NCI-H187 treated with DMSO at 0.1 percent for 48 hours (cell line): ENCODE measurements around the gene PLA2G12B.
"Not testable (repeated sequence)": the region's sequence is repeated elsewhere in the genome, so short reads cannot be mapped to it uniquely, and the experiment has no call there.

Experiments used
- DNase-seq: peaks from one replicate; lab custom pipeline; 2025; lab: John Stamatoyannopoulos, UW

Gene PLA2G12B, protein sequence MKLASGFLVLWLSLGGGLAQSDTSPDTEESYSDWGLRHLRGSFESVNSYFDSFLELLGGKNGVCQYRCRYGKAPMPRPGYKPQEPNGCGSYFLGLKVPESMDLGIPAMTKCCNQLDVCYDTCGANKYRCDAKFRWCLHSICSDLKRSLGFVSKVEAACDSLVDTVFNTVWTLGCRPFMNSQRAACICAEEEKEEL

DNA sequence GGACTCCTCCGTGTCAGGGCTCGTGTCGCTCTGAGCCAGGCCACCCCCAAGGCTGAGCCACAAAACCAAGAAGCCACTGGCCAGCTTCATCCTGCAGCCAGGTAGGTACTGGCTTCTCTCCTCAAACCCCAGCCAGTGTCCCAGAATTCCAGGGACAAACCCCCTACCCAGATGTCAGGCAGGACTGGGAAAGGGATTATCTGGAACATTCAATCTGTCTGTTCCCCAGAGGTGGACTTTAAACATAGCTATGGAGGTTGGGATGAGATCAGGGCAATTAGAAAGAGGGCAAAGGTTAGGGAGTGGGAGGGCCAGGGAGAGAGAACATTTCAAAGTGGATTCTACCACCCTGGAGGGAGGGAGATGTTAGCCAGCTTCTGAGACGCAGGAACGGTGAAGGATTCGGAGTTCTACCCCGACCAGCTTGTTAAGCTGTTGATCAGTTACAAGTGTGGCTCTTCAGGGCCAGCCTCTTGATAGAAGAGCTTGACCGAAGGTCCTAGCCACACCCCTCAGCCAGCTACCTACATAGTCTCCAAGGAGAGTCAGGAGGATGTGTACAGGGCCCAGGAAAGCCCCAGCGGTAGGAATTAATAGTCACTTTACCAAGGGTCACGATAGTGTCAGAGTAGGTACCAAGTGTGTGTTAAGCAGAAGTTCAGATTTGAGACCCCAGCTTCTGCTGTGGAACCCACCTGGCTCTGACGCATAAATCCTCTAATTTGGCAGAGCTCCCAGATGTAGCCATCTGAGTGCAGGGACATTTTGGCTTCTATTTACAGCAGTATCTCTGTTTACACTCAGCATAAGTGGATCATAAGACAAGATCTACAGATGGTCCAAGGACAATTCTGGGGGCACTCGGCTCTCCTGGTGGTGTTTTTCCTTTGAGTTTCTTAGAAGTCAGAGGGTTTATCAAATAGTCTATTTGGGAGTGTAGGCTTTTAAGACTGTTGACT is at the start of gene PLA2G12B:
Gene PLA2G12B (minus strand): TSS at position 211 of the 959 bp plus-strand sequence. CDS start 121 bp downstream, at position 90.
- peak; percentile 1 for DNase-seq

DNA sequence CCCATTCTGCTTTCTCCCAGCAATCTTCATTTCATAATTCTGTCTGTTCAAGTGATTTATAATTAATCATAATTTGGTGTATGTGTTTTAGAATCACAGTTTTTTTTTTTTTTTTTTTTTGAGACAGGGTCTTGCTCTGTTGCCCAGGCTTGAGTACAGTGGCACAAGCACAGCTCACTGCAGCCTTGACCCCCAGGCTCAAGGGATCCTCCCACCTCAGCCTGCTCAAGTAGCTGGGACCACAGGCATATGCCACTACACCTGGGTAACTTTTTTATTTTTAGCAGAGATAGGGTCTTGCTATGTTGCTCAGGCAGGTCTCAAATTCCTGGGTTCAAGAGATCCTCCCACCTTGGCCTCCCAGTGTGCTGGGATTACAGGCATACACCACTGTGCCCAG is 49.2 kb upstream of the PLA2G12B start:
- DNase-seq, result no peak

DNA sequence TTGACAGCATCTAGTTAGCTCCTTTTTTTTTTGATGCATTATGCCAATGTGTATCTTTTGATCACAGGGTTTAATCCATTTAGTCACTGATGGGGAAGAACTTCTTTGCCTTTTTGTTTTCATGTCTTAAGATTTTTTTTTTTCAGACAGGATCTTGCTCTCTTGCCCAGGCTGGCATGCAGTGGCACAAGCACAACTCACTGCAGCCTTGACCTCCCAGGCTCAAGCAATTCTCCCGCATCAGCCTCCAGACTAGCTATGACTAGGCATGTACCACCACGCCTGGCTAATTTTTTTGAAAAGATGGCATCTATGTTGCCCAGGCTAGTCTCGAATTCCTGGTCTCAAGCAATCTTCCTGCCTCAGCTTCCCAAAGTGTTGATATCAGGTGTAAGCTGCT is 46.4 kb upstream of the PLA2G12B start:
- DNase-seq, result no peak

DNA sequence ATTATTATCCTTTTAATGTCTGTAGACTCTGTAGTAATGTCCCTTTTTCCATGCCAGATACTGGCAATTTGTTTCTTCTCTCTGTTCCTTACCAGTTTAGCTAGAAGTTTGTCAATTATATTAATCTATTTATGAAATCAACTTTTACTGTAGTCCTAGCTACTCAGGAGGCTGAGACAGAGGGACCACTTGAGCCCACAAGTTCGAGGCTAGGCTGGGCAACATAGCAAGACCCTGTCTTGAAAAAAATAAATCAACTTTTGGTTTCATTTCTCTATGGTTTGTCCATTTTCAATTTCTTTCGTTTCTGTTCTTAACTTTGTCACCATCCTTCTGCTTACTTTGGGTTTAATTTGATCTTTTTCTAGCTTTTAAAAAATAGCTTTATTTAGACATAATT is 42.5 kb upstream of the PLA2G12B start:
- DNase-seq, result no peak

DNA sequence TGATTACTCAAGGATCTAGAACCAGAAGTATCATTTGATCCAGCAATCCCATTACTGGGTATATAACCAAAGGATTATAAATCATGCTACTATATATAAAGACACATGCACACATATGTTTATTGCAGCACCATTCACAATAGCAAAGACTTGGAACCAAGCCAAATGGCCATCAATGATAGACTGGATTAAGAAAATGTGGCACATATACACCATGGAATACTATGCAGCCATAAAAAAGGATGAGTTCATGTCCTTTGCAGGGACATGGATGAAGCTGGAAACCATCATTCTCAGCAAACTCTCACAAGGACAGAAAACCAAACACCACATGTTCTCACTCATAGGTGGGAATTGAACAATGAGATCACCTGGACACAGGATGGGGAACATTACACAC is 40.9 kb upstream of the PLA2G12B start:
- DNase-seq, result not testable (repeated sequence)

DNA sequence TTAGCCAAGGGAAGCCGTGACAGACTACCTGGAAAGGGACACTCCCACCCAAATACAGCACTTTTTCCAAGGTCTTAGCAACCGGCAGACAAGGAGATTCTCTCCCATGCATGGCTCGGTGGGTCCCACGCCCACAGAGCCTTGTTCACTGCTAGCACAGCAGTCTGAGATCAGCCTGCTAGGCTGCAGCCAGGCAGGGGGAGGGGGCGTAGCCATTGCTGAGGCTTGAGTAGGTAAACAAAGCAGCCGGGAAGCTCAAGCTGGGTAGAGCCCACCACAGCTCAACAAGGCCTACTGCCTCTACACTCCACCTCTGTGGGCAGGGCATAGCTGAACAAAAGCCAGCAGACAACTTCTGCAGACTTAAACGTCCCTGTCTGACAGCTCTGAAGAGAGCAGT is 35.2 kb upstream of the PLA2G12B start:
- DNase-seq, result not testable (repeated sequence)

DNA sequence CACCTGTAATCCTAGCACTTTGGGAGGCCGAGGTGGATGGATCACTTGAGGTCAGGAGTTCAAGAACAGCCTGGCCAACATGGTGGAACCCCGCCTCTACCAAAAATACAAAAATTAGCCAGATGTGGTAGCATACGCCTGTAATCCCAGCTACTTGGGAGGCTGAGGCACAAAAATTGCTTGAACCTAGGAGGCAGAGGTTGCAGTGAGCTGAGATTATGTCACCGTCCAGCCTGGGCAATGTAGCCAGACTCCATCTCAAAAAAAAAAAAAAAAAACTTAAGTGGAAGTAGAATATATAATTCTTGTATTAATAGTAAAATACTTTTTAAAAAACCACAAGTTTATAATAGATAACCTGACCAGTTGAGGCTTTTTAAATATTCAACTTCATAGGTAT is 30.0 kb upstream of the PLA2G12B start:
- DNase-seq, result not testable (repeated sequence)

DNA sequence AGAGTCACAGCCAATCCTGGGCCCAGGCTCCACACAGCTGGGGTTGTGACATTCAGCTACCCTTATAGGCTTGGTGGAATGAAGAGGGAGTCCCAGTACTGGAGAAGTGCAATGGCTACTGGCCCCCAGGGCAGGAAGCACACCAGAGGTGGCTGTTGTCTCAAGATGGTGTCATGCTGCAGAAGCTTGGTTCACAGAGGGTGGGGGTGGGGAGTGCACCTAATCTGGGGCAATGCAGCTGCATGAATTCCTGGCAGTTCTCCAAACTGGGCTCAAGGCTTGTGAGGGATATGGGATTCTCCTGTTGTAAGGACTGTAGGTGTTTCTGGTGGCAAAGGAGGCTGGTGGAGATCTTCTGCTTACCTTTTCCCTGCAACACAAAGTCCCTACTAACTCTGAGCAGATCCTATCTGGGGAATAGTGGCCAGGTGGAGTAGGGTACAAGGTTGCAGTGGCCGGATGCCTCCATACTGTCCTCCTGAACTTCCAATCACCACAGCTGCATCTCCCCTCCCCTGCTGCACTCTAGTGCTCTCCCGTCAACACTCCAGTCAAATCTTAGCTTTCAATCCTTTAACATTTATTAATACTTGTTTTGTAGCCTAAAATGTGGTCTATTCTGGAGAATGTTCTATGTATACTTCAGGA is 27.4 kb upstream of the PLA2G12B start:
- DNase-seq, result no peak

DNA sequence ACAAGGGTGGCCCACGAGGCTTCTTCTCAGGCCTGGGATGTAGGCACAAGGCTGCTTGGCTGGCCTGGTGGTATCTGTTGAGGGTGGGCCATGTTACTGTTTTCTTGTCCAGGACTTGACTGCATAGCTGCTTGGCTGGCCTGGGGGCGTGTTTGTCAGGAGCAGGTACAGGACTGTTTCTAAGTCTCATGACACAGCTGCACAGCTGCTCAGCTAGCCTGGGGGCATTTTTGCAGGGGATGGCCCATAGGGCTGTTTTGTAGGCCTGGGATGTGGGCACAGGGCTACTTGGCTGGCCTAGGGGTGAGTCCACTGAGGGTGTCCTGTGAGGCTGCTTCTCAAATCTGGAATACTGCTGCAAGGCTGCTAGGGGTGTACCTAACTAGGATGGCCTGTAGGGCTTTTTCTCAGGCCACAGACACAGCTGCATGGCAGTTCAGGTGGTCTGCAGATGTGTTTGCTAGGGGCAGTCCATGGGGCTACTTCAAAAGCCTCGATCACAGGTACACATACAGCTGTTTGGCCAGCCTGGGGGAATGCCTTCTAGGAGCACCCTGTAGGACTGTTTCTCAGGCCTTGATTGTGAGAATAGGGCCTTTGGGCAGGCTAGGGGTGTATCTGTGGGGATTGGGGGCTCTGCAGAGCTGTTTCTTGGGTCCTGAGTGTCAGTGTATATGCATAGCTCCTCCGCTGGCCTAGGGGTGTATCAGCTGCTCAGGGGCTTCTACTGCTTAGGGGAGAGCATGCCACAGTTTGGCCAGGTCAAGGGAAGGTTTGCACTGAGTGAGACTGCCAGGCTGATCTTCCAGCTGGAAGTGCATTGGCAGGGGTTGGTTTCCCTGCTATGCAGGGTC is 26.6 kb upstream of the PLA2G12B start:
- no peak for DNase-seq

DNA sequence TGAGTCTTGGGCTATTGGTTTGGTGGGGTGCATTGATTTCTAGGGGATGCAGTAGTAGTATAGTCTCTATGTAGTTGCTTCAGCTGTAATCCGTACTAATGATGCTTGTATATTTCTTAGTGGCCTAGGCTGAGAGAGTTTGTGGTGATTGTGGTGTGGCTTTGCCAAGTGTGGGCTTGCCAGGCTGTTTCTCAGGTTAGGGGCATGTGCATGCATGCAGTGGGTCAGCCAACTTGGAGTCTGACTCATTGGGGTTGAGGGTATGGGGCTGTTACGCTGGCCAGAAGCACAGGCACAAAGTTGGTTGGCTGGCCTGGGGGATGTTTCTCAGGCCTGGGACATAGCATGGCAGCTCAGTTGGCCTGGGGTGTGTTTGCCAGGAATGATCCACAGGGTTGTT is 25.7 kb upstream of the PLA2G12B start:
- no peak for DNase-seq

DNA sequence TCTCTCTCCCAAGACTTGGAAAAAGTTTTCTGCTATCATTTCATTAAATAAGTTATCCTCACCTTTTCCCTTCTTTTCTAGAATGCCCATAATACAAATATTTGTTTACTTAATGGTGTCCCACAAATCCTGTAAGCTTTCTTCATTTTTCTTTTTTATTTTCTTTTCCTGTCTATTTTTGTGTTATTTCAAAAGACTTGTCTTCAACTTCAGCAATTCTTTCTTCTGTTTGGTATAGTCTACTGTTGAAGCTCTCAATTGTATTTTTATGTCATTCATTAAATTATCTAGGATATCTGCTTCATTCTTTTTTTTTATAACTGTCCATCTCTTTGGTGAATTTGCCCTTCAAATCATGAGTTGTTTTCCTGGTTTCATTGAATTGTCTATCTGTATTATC is 25.1 kb upstream of the PLA2G12B start:
- no peak for DNase-seq

DNA sequence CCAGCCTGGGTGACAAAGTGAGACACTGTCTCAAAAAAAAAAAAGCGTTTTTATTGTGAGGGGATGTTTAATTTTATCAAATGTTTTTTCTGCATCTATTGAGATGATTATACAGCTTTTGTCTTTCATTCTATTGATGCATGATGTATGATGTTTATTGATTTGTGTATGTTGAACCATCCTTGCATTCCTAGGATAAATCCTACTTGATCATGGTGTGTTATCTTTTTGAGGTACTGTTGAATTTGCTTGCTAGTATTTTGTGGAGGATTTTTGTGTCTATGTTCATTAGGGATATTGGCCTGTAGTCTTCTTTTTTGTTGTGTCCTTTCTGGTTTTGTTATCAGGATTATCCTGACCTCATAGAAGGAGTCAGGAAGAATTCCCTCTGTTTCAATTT is 22.3 kb upstream of the PLA2G12B start:
- DNase-seq, result no peak

DNA sequence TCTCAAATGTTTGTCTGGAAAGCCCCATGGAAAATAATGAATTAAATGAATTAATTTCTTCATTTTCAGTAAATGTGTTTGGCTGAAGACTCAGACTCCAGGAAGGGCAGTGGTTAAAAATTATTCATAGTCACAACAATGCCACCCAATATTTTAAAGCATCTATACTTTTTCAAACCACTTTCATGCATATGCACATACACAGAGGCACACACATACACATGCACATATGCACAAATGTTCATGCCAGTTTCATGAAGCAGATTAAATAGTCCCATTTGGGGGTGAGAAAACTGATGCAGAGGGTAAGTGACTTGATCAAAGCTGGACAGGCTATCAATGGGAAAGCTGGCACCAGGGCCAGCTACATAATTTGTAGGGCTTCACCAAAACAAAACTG is 1.4 kb upstream of the PLA2G12B start:
- no peak for DNase-seq

DNA sequence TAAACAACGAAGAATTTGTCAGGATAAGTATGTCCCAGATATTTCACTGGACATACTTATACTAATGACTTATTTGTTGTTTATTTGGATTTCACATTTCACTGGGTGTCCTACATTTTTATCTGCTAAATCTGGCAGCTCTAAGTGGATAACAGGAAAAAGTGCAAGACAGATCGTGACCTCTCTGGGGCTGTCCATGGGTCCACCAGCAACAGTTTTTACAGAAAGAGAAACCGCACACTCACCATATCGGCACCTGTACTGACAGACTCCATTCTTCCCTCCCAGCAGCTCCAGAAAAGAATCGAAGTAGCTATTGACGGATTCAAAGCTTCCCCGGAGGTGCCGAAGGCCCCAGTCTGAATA is 393 bp downstream of the PLA2G12B start:
- no peak for DNase-seq

DNA sequence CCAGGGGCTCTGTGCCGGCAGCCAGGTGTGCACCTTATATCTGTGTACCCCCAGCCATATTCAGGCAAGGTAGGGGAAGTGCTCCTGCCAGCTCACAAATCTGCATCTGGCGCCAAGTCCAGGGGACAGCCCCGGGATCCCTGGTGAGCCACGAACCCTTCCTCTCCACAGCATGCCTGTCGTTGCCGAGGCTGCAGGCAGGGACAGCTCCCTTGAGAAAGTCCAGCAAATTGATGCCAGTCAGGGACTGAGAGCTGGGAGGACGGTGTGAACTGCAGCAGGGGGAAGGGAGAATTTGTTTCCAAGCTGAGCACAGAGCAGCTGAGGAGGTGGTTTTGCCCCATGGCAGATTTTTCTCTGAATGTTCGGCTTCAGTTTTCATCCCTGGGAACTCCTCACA is 919 bp downstream of the PLA2G12B start:
- no peak for DNase-seq

DNA sequence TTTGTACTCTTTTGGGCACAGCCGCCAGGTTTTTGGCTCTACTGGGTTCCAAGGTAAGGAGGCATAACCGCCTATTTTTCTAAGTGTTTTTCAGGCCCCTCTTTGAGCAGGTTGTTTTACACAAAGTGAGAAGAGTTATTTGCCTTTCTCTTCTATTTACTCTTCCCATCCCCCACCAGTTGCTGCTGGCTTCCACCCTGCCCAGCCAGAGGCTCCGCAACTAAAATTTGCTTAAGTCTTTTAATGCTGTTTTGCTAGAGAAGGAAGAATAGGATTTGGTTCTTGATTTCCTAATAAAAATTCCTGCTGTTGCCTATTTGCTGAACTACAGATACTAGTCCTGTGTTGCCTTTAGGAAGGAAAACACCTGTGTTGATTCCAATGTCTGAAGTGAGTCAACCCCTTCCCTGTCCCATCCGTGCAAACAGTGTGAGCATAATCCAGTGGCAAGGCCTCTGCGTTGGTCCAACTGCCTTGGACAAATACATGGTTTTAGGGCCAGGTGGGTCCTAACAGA is 1.9 kb downstream of the PLA2G12B start:
- no peak for DNase-seq

DNA sequence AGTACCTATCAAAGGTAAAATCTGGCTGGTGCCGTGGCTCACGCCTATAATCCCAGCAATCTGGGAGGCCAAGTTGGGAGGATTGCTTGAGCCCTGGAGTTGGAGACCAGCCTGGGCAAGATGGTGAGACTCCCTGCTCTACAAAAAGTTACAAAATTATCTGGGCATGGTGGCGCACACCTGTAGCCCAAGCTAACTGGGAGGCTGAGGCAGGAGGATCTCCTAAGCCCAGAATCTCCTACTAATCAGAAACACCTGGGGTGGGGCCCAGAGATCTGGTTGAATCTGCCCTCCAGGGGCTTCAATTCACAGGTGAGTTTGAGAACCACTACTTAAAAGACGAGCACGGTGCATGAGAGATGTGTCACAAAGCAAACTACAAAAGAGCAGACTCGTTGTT is 2.4 kb downstream of the PLA2G12B start:
- no peak for DNase-seq

DNA sequence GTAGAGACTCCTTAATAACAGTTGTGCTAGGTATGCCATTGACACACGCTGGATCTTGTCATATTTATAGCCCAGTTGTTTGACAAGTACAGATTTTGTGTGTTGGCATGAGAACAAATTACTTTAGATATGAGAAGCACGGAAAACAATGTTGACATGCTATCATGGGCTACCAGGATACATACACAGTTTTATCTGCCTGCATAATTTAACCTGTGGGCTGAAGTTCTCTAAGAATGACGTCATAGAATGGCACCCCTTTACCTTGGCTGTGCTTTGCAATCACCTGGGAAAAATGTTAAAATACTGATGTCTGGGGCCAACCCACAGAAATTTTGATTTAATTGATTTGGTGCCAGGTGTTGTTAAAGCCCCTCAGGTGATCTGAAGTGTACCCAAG is 2.8 kb downstream of the PLA2G12B start:
- DNase-seq, result no peak

DNA sequence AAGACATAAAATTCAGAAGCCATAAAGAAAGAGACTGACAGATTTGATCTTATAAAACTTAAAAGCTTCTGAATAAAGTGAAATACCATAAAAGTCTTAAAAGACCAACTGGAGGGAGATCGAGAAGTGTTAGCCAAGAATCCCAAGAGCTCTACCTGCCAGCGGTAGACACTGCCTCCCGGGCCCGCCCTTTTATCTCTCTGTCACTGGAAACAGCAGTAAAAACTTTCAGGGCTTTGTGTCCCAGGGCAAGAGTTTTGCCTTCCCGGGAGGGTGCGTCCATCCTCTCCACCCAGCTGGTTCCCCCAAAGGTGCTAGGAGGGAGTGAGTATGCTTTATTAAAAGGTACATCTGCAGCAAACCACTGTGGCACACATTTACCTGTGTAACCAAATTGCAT is 5.8 kb downstream of the PLA2G12B start:
- no peak for DNase-seq

DNA sequence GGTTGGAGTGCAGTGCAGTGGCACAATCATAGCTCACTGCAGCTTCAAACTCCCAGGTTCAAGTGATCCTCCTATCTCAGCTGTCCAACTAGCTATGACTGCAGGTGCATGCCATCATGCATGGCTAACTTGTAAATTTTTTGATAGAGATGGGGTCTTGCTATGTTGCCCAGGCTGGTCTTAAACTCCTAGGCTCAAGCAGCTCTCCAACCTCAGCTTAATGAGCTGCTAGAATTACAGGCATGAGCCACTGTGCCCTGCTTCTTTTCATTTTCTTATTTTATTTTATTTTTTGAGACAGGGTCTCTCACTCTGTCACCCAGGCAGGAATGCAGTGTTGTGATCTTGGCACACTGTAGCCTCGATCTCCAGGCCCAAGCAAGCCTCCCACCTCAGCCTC is 7.6 kb downstream of the PLA2G12B start:
- no peak for DNase-seq

DNA sequence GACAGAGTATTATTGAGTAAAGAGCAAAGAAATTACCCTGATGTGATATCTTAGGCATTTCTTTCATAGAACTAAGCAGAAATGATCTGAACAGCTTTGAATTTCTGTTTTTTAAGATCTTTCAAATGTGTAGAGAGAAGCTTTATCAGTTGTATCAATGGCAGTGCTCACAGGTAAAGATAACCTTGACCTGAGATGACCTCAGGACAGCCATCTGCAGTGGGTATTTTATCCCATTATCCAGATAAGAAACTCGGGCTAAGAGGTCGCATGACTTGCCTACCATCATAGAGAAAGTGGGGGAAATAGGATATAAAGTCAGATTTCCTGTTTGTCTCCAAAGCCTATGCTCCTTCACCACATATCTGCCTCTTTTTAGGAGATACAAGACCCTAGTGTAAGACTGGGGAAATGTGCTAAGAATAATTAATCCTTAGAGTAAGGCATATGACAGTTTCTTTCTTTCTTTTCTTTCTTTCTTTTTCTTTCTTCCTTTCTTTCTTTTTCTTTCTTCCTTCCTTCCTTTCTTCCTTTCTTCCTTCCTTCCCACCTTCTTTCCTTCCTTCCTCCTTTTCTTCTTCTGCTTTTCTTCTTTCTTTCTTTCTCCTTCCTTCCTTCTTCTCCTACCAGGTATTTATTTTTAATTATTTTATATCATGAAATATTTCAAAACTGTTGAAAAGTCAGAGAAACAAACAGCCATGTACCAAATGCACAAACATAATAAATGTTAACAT is 10.9 kb downstream of the PLA2G12B start:
- no peak for DNase-seq
